ENCODE measurements around the gene MAPK1.
A peak's percentile ranks its signal among the peaks of the same experiment; 100 is the strongest.
"Not testable (repeated sequence)": the region's sequence is repeated elsewhere in the genome, so short reads cannot be mapped to it uniquely, and the experiment has no call there.

MAPK1 gene

DNA sequence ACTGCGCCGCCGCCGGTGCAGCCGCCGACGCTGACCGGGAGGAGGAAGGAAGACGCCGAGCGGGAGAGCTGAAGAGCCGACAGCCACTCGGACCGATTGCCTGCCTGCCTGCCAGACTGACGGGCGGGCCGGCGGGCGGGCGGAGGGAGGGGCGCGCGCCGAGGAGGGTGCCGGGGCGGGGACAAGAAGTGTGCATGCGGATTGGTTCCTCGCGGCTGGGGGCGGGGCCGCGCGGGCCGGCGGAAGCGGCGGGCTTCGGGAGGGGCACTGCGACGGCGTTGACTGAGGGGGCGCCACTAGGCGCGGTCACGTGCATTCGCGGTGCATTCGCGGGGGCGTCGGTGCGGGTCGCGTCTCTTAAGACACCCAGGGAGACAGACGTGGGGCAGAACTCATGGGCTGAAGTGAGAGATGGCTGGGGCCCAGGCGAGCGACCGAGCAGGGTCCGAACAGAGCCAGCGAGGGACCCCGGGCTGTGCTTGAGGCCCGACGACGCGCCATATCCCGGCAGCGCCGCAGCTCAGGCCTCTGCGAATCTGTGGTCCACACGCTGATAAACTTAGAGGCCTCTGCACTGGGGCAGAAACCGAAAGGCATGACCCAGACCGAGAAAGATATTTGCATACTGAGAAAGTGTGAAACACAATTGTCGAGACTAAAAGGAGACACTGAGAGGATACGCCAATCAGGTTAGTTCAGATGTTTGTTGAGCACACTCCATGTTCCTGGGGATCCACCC, at the start of gene MAPK1:
Gene MAPK1, minus strand, starts transcription at position 118 of the 739 bp plus-strand sequence. CDS start 205 bp downstream, outside the sequence.
- peak; percentile 75 for DNase-seq (ENCODE audit: low read depth)

DNA sequence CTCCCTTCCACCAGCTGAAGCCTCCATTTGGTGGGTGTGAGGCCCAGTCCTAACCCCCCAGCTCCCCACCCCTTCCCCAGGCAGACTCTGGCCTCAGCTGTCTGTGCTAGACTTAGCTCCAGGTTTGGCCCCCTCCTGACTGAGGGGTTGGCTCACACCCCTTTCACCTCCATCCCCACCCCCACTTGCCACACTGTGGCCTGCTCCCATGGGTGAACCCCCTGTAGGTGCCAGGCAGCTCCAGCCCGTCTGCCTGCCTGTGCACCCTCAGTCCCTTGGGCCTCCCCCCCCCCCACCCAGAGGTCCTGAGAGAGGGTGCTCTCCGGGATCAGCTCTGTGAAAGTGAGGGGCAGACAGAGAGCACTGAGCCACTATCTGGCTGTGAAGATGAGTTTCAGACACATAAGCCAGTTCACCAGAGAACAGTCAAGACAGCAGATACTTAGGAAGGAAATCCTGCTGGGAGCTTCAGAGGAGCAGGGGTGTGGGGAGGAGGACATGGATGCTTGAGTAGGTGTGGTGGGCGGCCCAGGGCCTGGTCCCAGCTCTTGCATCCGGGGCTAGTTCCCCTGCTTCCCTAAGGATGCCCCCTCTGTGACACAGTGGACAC, 49.0 kb upstream of the MAPK1 start:
- DNase-seq (ENCODE audit: low read depth) = no peak

DNA sequence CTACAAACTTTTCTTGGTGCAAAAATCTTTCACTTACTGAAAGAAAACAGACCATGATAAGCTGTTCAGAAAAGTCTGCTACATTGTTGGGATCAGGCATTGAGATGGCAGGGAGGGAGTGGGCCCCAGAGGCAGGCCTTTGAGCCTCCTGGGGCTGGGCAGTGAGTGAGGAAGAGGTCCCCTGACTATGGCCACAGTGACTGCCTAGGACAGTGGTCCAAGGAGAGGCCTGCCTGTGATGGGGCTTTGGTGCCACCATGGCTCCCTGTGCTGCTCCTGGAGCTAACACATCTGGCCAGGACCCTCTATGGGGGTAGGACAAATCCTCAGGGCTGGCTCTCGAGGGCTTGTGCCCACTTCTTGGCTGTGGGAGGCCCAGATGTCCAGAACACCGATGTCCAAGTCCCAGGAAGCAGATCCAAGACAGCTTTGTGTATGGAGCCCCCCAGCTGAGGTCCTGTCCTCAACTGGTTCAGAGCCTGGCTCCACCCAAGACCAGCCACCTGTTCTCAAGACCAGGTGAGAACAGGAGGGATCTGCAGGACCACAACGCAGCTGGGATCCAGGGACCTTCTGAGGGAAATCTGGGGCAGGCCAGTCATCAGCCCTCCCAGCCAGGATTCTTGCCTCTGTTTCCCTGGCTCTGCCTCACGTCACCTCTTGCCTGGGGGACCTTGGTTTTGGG, 48.3 kb upstream of the MAPK1 start:
- DNase-seq (ENCODE audit: low read depth) = no peak

DNA sequence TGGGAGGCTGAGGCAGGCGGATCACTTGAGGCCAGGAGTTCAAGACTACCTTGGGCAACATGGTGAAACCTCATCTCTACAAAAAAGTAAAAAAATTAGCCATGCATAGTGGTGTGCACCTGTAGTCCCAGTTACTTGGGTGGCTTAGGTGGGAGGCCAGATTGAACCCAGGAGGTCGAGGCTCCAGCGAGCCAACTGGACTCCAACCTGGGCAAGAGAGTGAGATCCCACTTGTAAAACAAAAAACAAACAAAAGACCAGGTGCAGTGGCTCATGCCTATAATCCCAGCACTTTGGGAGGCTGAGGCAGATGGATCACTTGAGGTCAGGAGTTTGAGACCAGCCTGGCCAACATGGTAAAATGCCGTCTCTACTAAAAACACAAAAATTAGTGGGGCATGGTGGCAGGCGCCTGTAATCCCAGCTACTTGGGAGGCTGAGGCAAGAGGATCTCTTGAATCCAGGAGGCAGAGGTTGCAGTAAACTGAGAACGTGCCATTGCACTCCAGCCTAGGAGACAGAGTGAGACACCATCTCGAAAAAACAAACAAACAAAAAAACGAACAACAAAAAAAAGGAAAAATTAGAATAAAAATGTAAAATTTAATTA, 46.7 kb upstream of the MAPK1 start:
- DNase-seq (ENCODE audit: low read depth) = not testable (repeated sequence)

DNA sequence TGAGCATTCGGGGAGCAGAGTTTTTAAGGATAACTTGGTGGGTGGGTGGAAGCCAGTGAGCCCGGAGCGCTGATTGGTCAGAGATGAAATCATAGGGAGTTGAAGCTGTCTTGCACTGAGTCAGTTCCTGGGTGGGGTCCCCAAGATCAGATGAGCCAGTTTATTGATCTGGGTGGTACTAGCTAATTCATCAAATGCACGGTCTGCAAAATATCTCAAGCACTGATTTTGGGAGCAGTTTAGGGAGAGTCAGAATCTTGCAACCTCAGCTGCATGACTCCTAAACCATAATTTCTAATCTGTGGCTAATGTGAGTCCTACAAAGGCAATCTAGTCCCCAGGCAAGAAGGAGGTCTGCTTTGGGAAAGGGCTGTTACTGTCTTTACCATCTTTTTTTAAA, 42.9 kb upstream of the MAPK1 start:
- DNase-seq (ENCODE audit: low read depth) = not testable (repeated sequence)

DNA sequence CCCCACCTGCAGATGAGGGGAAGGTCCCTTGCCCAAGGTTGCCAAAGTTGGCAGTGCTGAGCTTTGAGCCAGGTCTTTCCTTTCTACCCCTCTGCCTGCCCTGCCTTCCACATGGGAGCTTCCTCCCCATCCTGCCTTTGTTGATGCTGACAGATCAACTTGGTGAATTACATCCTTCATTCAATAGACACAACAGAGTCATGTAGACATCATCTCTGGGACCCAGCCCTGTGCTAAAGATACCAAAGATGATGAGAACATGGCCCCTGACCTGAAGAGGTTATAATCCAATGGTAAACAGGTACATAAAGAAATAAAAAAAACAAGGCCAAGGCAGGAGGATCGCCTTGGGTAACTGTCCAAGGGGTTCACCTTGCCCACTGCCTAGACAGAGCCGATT, 42.4 kb upstream of the MAPK1 start:
- DNase-seq (ENCODE audit: low read depth) = no peak

DNA sequence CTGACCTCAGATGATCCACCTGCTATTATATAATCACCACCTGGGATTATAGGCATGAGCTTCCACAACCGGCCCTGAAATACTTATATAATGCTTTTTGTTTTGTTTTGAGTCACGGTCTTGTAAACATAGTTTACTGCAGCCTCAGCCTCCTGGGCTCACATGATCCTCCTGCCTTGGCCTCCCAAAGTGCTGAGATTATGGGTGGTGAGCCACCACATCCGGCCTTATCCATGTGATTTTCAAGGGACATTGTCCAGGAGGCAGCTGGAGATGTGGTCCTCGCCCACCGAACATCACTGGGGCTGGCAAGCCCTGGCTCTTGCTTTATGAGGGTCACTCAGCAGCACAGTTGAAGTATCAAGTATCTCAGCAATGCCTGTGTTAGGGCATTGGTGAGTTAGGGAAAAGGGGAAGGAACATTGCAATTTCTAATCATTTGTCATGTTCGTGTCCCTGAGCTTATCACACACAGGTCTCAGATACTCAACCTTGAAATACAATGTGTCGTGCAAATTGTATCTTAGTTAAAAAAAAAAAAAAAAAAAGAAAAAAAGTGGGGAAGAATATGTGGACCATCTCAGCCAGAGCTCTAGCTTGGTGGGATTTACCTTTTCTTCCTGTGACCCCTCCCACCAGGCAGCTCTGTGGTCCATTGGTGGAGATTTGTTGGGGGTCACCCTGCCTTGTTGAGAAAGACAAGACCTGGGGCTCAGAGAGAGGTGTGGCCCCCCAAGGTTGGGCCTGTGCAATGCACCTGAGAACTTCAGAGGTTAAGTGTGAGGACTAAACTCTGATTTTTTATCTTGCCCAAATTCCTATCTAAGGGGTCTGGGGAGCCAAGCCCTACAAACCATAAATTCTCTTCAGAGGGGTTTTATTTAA, 40.4 kb upstream of the MAPK1 start:
- DNase-seq (ENCODE audit: low read depth) = no peak

DNA sequence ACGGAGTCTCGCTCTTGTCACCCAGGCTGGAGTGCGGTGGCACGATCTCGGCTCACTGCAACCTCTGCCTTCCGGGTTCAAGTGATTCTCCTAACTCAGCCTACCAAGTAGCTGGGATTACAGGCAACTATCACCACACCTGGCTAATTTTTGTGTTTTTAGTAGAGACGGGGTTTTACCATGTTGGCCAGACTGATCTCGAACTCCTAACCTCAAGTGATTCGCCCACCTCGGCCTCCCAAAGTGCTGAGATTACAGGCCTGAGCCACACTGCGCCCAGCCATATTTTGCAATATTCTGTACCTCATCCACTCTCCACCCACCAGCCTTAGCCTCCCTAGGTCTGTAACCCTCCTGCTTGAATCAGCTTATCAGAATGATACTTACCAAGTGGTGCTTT, 37.8 kb upstream of the MAPK1 start:
- not testable (repeated sequence) for DNase-seq (ENCODE audit: low read depth)

DNA sequence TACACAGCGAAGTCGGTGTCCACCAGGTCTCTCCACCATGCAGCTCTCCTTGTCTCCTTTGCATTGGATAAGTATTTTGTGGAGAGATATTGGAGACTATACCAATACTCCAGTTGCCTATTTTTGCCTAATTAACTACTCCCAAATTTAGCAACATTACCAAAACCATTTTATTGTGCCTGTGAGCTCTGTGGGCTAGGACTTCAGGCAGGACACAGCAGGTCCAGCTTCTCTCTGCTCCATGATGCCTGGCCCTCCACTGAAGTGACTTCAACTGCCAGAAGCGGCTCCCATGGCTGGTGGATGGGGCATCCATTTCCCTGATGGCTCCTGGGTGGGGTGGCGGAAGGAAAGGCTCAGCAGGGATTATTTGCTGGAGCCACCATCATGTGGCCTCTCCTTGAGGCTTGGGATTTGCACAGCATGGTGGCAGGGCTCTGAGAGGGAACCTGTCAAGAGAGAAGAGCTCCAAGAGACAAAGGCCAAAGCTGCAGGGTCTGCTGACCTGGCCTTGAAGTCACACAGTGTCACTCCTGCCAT, 36.9 kb upstream of the MAPK1 start:
- no peak for DNase-seq (ENCODE audit: low read depth)

DNA sequence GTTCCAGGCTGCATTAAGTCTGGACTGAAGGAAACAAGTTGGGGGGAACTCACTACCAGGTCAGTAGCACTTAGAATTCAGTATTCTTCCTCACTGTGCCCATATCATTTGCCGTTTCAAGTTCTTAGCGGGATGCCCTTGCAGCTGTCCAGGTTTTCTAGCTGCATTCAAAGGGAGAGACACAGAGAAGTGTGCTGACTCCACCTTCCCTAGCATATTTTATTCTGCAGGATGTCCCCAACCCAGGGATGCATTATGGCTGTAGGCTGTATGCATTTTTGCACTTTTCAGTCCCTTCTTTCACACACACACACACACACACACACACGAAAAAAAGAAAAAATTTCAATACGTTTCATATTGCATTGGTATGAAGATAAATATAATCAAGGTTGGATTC, 35.8 kb upstream of the MAPK1 start:
- DNase-seq (ENCODE audit: low read depth) = no peak

DNA sequence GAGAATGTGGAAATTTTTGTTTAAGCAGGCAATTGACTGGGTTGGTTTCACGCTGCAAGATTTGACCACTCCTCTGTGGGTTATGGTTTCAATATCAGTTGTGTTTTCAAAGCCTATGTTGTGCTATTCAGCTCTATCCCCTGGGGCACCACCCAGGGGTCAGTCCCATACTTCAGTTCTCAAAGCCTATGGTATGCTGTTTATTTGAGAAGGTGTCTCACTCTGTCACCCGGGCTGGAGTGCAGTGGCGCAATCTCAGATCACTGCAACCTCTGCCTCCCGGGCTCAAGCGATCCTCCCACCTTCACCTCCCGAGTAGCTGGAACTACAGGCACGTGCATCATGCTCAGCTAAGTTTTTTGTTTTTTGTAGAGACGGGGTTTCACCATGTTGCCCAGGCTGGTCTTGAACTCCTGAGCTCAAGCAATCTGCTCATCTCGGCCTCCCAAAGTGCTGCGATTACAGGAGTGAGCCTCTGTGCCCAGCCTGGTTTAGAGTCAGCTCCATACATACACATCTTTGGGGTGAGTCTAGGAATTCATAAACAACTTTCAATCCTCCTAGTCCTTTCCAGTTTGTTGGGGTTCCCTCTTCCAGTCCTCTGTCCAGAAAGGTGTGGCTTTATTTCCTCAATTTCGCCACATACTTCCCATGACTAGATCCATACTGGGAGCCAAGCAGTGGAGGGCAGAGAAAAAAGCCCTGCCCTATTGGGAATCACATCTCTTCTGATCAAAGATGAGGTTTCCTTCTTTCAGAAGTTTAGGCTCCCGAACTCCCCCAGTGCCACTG, 35.0 kb upstream of the MAPK1 start:
- no peak for DNase-seq (ENCODE audit: low read depth)

DNA sequence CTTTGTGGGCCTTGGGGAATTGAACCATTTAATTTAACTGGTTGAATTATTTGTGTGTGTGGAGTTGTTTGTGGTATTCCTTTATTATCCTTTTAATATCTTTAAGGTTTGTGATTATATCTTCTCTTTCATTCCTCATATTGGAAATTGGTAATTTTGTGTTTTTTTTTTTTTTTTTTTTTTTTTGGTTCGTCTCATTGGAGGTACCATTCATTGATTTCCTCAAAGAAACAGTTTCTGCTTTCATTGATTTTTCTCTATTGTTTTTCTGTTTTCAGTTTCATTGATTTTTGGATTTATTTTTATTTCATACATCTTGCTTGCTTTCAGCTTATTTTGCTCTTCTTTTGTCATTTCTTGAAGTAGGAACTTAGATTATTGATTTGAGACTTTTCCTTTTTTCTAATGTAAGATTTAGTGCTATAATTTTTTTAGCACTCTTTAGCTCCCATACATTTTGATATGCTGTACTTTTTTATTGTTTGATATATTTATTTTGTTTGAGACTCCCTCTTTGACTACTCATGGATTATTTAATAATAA, 31.0 kb upstream of the MAPK1 start:
- no peak for DNase-seq (ENCODE audit: low read depth)

DNA sequence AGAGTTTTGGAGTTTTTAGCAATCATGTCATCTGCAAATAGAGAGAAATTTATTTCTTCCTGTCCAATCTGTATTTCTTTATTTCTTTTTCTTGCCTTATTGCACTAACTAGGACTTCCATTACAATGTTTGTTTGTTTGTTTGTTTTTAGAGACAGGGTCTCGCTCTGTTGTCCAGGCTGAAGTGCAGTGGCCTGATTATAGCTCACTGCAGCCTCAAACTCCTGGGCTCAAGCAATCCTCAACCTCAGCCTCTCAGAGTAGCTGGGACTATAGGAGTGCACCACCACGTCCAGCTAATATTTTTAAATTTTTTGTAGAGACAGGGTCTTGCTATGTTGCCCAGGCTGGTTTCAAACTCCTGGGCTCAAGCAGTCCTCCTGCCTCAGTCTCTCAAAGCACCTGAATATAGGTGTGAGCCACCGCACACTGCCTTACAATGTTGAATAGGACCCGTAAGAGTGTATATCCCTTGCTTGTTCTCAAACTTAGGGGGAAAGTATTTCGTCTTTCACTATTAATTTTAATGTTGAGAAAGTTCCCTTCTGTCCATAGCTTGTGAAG, 29.6 kb upstream of the MAPK1 start:
- no peak for DNase-seq (ENCODE audit: low read depth)

DNA sequence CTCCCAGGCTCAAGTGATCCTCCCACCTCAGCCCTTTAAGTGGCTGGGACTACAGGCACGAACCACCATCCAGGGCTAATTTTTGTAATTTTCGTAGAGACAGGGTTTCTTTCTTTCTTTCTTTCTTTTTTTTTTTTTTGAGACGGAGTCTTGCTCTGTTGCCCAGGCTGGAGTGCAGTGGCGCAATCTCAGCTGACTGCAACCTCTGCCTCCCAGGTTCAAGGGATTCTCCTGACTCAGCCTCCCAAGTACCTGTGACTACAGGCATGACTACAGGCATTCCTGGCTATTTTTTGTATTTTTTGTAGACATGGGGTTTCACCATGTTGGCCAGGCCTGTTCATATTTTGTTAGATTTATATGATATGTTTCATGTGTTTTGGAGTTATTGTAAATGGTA, 28.8 kb upstream of the MAPK1 start:
- not testable (repeated sequence) for DNase-seq (ENCODE audit: low read depth)

DNA sequence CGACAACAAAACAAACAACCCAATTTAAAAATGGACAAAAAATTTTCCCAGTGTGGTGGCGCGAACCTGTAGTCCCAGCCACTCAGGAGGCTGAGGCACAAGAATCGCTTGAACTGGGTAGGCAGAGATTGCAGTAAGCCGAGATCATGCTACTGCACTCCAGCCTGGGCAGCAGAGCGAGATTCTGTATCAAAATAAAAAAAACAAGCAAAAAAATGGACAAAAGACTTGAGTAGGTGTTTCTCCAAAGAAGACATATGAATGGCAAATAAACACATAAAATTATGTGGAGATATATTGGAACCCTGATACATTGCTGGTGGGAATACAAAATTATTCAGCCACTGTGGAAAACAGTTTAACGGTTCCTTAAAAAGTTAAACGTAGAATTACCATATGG, 27.4 kb upstream of the MAPK1 start:
- no peak for DNase-seq (ENCODE audit: low read depth)

DNA sequence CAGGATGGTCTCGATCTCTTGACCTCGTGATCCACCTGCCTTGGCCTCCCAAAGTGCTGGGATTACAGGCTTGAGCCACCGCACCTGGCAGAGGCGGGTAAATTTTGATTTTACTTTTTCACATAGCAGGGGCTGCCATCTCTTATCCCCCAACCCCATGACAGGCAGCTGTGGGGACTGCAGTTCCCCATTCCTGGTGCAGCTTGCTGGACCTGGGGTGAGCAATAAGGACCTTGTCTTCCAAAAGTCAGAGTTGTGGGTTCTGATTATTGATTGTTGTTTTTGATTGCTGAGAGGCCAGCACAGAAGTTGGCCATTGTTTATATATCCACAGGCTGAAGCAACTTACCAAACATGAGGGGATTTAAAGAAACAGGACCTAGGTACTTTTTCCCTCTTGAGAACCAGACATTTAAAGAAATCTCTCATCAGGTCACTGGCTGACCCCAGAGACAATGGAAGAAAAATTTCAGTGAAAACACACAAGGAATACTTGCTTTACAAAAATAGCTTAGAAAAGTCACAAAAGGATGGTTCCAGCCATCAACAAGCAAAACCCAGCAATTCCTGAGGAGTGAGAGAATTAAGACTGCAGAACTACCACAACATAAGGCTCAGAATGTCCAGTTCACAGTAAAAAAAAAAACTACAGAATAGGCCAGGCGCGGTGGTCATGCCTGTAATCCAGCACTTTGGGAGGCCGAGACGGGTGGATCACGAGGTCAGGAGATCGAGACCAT, 22.0 kb upstream of the MAPK1 start:
- no peak for DNase-seq (ENCODE audit: low read depth)

DNA sequence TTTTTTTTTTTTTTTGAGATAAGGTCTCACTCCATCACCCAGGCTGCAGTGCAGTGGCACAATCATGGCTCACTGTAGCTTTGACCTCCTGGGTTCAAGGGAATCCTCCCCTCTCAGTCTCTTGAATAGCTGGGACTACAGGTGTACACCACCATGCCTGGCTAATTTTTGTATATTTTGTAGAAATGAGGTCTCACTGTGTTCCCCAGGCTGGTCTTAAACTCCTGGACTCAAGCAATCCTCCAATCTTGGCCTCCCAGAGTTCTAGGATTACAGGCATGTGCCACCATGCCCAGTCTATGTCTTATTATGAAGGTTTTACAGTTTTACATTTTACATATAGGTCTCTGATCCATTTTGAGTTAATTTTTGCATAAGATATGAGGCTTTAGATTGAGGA, 20.4 kb upstream of the MAPK1 start:
- DNase-seq (ENCODE audit: low read depth) = no peak

DNA sequence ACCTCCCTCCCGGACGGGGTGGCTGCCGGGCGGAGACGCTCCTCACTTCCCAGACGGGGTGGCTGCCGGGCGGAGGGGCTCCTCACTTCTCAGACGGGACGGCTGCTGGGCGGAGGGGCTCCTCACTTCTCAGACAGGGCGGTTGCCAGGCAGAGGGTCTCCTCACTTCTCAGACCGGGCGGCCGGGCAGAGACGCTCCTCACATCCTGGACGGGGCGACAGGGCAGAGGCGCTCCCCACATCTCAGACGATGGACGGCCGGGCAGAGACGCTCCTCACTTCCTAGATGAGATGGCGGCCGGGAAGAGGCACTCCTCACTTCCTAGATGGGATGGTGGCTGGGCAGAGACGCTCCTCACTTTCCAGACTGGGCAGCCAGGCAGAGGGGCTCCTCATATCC, 16.5 kb upstream of the MAPK1 start:
- DNase-seq (ENCODE audit: low read depth) = not testable (repeated sequence)

DNA sequence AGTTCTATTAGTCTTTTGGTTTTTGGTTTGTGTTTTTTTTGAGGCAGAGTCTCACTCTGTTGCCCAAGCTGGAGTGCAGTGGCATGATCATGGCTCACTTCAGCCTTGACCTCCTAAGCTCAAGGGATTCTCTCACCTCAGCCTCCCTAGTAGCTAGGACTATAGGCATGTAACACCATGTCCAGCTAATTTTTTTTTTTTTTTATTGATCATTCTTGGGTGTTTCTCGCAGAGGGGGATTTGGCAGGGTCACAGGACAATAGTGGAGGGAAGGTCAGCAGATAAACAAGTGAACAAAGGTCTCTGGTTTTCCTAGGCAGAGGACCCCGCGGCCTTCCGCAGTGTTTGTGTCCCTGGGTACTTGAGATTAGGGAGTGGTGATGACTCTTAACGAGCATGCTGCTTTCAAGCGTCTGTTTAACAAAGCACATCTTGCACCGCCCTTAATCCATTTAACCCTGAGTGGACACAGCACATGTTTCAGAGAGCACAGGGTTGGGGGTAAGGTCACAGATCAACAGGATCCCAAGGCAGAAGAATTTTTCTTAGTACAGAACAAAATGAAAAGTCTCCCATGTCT, 15.4 kb upstream of the MAPK1 start:
- DNase-seq (ENCODE audit: low read depth) = not testable (repeated sequence)

Measured in amniotic epithelial cell (primary cell).